Neural cell (in vitro differentiated cells): Measurements from ENCODE around the gene SHOX. TPM values are rescaled to one million over a fixed set of nuclear protein-coding genes. Genes with fewer than 3 reads are reported as not detected.

Source experiments
- H2AFZ ChIP-seq: fragments of 200-600, 300-800 bp; sonication (generic), shearing (Covaris generic); 2 replicates; pipeline ENCODE4 v1.6.0; 2014; ENCODE audit warnings: low read depth, mild to moderate bottlenecking, antibody characterized with exemption, low read length, moderate library complexity
- H3F3A ChIP-seq: fragments of 200-600 bp; shearing (Covaris generic); 2 replicates; pipeline ENCODE4 v1.6.1; 2016; ENCODE audit warnings: mild to moderate bottlenecking, moderate library complexity, mixed read lengths, antibody characterized with exemption, low read length; ENCODE audit not compliant: insufficient read depth, poor library complexity, severe bottlenecking
- H3K27ac ChIP-seq: fragments of 200-600, 300-800 bp; sonication (generic), shearing (Covaris generic); 2 replicates; pipeline ENCODE4 v1.5.1; 2014; ENCODE audit warnings: mild to moderate bottlenecking, low read length, moderate library complexity
- H3K27me3 ChIP-seq: fragments of 300-800, 200-600 bp; sonication (generic), shearing (Covaris generic); 2 replicates; pipeline ENCODE4 v1.6.0; 2014; ENCODE audit warnings: mild to moderate bottlenecking, low read depth, low read length, moderate library complexity; ENCODE audit not compliant: insufficient read depth
- H3K36me3 ChIP-seq: fragments of 300-800, 200-600 bp; sonication (generic), shearing (Covaris generic); 2 replicates; pipeline ENCODE4 v1.5.1; 2014; ENCODE audit warnings: mild to moderate bottlenecking, antibody characterized with exemption, low read length, moderate library complexity; ENCODE audit not compliant: insufficient read depth
- H3K4me2 ChIP-seq: fragments of 300-800, 200-600 bp; sonication (generic), shearing (Covaris generic); 2 replicates; pipeline ENCODE4 v1.6.0; 2014; ENCODE audit warnings: mild to moderate bottlenecking, low read length
- H3K4me3 ChIP-seq: fragments of 300-800, 200-600 bp; sonication (generic), shearing (Covaris generic); 2 replicates; pipeline ENCODE4 v1.5.1; 2014; ENCODE audit warnings: mild to moderate bottlenecking, low read length, moderate library complexity
- H3K79me2 ChIP-seq: fragments of 200-600 bp; shearing (Covaris generic); replicated peaks from 2 replicates; pipeline ENCODE4 v1.6.0; 2014; ENCODE audit warnings: mild to moderate bottlenecking, low read length, moderate library complexity; ENCODE audit not compliant: insufficient read depth
- H3K9ac ChIP-seq: fragments of 300-800, 200-600 bp; sonication (generic), shearing (Covaris generic); 2 replicates; pipeline ENCODE4 v1.6.1; 2016; ENCODE audit warnings: mild to moderate bottlenecking, low read length, mixed read lengths
- H3K9me2 ChIP-seq: fragments of 200-600 bp; shearing (Covaris generic); 2 replicates; pipeline ENCODE4 v1.6.1; 2016; ENCODE audit warnings: mild to moderate bottlenecking, low read length, mixed read lengths; ENCODE audit not compliant: insufficient read depth
- H3K9me3 ChIP-seq: fragments of 200-600, 300-800 bp; sonication (generic), shearing (Covaris generic); 2 replicates; pipeline ENCODE4 v1.6.1; 2016; ENCODE audit warnings: mild to moderate bottlenecking, mixed run types, low read length, moderate library complexity, mixed read lengths
- H4K20me1 ChIP-seq: fragments of 200-600 bp; shearing (Covaris generic); 2 replicates; pipeline ENCODE4 v1.6.1; 2016; ENCODE audit warnings: mild to moderate bottlenecking, mixed run types; ENCODE audit not compliant: insufficient read depth
- CTCF ChIP-seq: fragments of 450-650 bp; IDR thresholded peaks from 2 replicates; pipeline ENCODE4 v1.5.1; 2014; ENCODE audit warnings: antibody characterized with exemption, mild to moderate bottlenecking, moderate library complexity; ENCODE audit not compliant: poor library complexity, severe bottlenecking
- EP300 ChIP-seq: fragments of 450-650 bp; conservative IDR thresholded peaks from 2 replicates; pipeline ENCODE4 v1.6.1; 2014; ENCODE audit warnings: antibody characterized with exemption, mild to moderate bottlenecking, moderate library complexity; ENCODE audit not compliant: poor library complexity, severe bottlenecking
- EZH2 ChIP-seq: fragments of 200-600, 300-800 bp; shearing (Covaris generic), sonication (generic); IDR thresholded peaks from 2 replicates; pipeline ENCODE4 v1.6.1; 2014; ENCODE audit warnings: antibody characterized with exemption, low read length, borderline replicate concordance, mild to moderate bottlenecking; ENCODE audit not compliant: insufficient read depth, poor library complexity, severe bottlenecking
- MXI1 ChIP-seq: fragments of 450-650 bp; conservative IDR thresholded peaks from 2 replicates; pipeline ENCODE4 v1.6.1; 2014; ENCODE audit warnings: antibody characterized with exemption, mild to moderate bottlenecking; ENCODE audit not compliant: poor library complexity, severe bottlenecking
- POLR2AphosphoS5 ChIP-seq: IDR thresholded peaks from 2 replicates; pipeline ENCODE4 v1.6.1; 2012
- RAD21 ChIP-seq: fragments of 450-650 bp; conservative IDR thresholded peaks from 2 replicates; pipeline ENCODE4 v1.6.1; 2014; ENCODE audit warnings: antibody characterized with exemption, mild to moderate bottlenecking, moderate library complexity
- REST ChIP-seq: IDR thresholded peaks from 2 replicates; pipeline ENCODE4 v1.6.1; 2012; ENCODE audit warnings: borderline replicate concordance
- SMC3 ChIP-seq: fragments of 450-650 bp; conservative IDR thresholded peaks from 2 replicates; pipeline ENCODE4 v1.6.1; 2014; ENCODE audit warnings: antibody characterized with exemption, mild to moderate bottlenecking, moderate library complexity; ENCODE audit not compliant: poor library complexity
- TAF1 ChIP-seq: IDR thresholded peaks from 2 replicates; pipeline ENCODE4 v1.6.1; 2012; ENCODE audit warnings: low read depth
- polyA plus RNA-seq: library from polyadenylated mRNA; depleted of rRNA; stranded (reverse); fragments of >200 nt; gene quantifications from 2 replicates; pipeline ENCODE4 v1.2.3, GENCODE V29; 2014

The SHOX gene
- polyA plus RNA-seq, 1 donor from 2014 or later, result not detected

GRCh38 chrX:681989-682388 lies 51.4 kb downstream of the SHOX start:
- Histone ChIP-seq H3F3A (no peaks in the 10 kb centered on the region), H3K36me3 (no peaks in the 10 kb centered on the region), H3K79me2 (no peaks in the 10 kb centered on the region), H3K27ac (no peak overlapping the region), H3K4me3 (no peak overlapping the region), H3K9ac (no peak overlapping the region), H2AFZ (no peak overlapping the region), H3K9me2 (no peaks in the 10 kb centered on the region), H3K27me3 (peaks cover 4% of the 10 kb centered on the region), H4K20me1 (no peaks in the 10 kb centered on the region), H3K4me2 (no peak overlapping the region), H3K9me3 (no peaks in the 10 kb centered on the region)
- TF ChIP-seq EZH2 (no peak), MXI1 (no peak), TAF1 (no peak), SMC3 (no peak), POLR2AphosphoS5 (no peak), EP300 (no peak), RAD21 (no peak), CTCF (no peak), REST (no peak)

GRCh38 chrX:682892-683291 lies 52.3 kb downstream of the SHOX start:
- no peaks in the 10 kb centered on the region for H3K79me2 ChIP-seq
- peaks cover 4% of the 10 kb centered on the region for H3K27me3 ChIP-seq

More at GRCh38 chrX:682892-683291, 52.3 kb downstream of the SHOX start:
- H3F3A ChIP-seq, result no peaks in the 10 kb centered on the region
- no peaks in the 10 kb centered on the region for H3K36me3 ChIP-seq
- no peak overlapping the region for H2AFZ ChIP-seq
- no peak overlapping the region for H3K4me3 ChIP-seq
- H3K9me3 ChIP-seq, result no peaks in the 10 kb centered on the region
- no peak overlapping the region for H3K27ac ChIP-seq
- no peaks in the 10 kb centered on the region for H4K20me1 ChIP-seq
- TF ChIP-seq EZH2 (no peak), TAF1 (no peak), EP300 (no peak), REST (no peak), MXI1 (no peak), RAD21 (no peak), SMC3 (no peak), CTCF (no peak), POLR2AphosphoS5 (no peak)
- H3K4me2 ChIP-seq, result no peak overlapping the region
- no peaks in the 10 kb centered on the region for H3K9me2 ChIP-seq
- H3K9ac ChIP-seq, result no peak overlapping the region
